ENCODE measurements around the gene RASL12.
"Not testable (repeated sequence)": the region's sequence is repeated elsewhere in the genome, so short reads cannot be mapped to it uniquely, and the experiment has no call there.

RASL12 gene

DNA sequence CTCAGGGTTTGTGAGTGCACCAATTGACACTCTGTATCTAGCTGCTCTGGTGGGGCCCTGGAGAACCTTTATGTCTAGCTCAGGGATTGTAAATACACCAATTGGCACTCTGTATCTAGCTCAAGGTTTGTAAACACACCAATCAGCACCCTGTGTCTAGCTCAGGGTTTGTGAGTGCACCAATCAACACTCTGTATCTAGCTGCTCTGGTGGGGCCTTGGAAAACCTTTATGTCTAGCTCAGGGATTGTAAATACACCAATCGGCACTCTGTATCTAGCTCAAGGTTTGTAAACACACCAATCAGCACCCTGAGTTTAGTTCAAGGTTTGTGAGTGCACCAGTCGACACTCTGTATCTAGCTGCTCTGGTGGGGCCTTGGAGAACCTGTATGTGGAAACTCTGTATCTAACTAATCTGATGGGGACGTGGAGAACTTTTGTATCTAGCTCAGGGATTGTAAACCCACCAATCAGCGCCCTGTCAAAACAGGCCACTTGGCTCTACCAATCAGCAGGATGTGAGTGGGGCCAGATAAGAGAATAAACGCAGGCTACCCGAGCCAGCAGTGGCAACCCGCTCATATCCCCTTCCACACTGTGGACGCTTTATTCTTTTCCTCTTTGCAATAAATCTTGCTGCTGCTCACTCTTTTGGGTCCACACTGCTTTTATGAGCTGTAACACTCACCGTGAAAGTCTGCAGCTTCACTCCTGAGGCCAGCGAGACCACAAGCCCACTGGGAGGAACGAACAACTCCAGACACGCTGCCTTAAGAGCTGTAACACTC lies 8.0 kb upstream of the RASL12 start:
- DNase-seq (ENCODE audit: low read depth), result not testable (repeated sequence)

DNA sequence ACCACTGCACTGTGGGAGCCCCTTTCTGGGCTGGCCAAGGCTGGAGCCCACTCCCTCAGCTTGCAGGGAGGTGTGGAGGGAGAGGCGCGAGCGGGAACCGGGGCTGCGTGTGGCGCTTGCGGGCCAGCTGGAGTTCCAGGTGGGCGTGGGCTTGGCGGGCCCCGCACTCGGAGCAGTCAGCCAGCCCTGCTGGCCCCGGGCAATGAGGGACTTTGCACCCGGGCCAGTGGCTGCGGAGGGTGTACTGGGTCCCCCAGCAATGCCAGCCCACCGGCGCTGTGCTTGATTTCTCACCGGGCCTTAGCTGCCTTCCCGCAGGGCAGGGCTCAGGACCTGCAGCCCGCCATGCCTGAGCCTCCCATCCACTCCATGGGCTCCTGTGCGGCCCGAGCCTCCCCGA lies 7.2 kb upstream of the RASL12 start:
- DNase-seq (ENCODE audit: low read depth), result not testable (repeated sequence)

DNA sequence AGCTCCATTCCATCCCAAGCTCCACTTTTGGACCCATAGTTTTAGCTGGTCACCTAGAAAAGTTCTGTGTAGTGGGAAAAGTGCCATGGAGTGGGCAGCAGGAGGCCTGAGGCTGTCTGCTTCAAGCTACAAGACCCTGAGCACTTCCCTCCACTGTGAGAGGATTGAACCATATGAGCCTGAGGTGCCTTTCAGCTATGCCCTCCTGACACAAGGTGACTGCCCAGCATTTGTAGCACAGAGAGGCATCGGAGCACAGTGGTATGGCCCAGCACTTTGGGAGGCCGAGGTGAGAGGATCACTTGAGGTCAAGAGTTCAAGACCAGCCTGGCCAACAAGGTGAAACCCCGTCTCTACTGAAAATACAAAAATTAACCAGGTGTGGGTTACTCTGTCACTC lies 4.8 kb upstream of the RASL12 start:
- no peak for DNase-seq (ENCODE audit: low read depth)

DNA sequence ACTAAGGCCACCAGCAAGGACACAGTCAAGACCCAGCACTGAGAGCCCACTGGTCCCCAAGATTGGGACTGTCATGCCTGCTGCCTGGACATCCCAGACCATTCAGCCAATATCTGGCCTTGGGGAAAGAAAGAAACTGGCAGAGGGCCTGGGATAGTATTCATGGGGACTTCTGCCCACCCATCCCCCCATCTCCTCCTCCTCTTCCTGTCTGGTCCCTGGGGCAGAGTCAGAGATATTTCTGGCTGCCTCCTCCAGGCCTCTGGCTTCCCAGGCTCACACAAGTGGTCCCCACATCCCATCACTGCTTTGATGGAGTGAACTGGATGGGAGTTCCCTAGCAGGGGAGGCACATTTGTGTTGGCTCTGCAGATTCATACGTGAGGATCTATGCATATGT lies 4.2 kb upstream of the RASL12 start:
- DNase-seq (ENCODE audit: low read depth), result no peak

DNA sequence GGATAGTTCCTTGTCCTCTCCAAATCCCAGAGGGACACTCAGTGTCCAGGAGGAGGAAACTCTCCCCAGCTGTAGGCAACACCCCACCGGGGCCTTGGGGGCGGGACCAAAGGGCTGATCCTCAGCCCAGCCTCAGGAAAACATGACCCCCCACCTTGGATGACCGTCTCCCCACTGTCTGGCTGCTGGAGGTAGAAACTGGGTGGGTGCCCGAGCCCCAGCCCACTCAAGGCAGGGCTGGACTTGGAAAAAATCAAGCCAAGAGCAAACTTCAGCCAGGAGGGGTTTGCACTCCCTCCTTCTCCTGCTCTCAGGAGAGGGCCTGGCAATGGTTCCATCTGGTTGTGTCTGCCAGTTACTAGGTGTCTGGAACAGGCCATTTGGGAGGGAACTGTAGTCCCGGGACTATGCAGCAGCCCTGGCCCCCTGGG lies 3.6 kb upstream of the RASL12 start:
- DNase-seq (ENCODE audit: low read depth), result no peak

DNA sequence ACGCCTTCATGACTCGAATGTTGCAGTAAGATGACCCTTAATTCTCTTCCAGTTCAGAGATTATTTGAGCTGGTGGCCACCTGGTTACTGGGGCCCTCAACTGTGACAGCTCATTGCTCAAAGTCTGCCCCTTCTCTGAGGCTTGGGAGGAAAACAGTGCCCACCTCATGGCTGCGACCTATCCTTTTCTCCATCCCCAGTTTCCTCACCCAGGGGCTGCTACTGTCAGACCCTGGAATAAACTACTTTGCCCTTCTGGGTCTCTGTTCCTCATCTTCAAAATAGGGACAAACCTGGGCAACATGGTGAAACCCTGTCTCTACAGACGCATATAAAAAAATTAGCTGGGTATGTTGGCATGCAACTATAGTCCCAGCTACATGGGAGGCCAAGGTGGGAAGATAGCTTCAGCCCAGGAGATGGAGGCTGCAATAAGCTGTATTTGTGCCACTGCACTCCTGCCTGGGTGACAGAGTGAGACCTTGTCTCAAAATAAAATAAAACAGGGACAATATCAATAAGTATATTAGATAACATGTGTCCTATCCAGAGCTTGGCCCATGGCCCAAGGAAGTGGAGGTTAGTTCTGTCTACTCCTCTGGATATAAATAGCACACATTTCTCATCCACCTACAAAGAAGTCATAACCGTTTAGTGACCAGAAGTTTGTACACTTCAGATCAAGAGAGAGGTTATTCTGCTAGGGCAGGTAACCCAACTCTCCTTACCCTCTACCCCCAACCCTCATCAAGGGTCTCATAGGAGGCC lies 2.2 kb upstream of the RASL12 start:
- DNase-seq (ENCODE audit: low read depth), result no peak

DNA sequence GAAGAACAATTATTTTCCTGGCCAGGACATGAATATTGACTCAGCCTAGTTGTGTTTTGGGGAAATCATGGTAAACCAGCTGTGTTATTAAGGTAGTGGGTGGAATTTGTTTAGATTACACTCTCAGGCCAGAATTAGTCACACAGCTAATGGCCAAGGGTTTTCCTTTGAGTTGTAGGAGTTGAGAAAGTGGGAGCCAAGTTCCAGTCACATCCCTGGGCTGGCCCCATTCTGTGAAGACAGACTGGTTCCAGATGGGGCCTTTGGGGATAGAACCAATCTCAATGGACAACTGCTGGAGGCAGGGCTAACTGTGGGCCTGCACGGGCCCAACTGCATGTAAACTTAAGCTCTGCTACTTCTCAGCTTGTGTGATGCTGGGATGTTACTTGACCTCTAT lies 1.4 kb upstream of the RASL12 start:
- peak; percentile 77 for DNase-seq (ENCODE audit: low read depth)

DNA sequence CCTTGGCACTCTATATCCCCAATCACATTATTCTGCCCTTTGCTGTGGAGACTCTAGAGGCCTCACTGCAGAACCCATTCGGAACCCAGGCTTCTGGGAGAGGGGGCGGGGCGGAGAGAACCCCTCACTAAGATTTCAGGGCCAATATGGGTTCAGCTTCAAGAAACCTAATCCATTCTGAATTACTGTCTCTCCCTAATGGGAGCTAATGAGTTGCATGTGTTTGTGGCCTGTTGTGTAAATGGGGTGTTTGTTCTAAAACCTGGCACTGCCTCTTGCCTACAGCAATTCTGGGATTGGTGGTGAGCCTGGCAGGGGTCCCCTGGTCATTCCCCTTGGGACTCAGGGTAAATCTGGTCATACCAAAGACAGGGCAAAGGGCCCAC lies 605 bp upstream of the RASL12 start:
- no peak for DNase-seq (ENCODE audit: low read depth)

DNA sequence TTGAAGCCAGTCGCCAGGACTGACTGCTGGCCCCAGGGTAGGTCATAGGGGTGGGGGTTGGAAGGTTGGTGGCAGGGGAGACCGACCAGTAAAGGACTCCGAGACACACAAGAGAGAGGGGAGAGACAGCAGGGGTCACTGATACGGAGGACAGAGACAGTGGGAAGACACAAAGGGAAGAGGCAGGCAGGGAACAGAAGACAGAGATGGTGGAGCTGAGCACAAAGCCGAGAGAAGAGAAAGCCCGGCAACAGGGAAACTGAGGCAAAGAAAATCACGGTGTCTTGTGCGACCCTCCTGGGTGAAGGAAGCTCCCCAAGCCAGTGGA lies 510 bp downstream of the RASL12 start:
- no peak for DNase-seq (ENCODE audit: low read depth)

DNA sequence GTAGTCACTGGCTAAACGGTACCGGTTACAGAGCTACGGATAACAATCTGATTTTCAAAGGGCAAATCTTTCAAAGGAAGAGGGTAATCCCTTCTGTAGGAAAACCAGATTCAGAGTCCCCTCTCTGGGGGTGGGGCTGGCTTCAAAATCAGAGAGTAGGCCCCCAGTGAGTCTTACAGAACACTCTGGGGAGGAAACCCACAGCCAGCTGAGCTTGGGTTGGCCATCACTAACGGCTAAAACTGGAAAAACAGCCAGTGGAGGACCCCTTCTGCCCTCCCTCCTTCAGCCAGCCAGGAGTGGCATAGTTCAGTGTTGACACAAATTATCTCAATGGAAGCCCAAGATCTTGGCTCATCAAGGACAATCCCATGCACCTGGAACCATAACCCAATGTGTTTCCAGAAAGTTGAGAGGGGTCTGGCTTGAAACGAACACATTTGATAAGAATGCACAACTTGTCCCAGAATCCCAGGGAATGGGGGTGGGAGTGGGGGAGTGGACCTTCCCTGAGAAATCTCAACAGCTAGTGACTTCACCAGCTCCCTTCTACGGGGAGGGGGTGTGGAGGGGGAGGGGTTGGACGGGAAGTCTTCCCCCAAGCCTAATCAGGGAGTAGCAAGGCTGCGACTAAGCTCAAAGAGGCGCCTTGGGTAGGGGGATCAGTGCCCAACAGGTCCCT lies 1.0 kb downstream of the RASL12 start:
- no peak for DNase-seq (ENCODE audit: low read depth)

DNA sequence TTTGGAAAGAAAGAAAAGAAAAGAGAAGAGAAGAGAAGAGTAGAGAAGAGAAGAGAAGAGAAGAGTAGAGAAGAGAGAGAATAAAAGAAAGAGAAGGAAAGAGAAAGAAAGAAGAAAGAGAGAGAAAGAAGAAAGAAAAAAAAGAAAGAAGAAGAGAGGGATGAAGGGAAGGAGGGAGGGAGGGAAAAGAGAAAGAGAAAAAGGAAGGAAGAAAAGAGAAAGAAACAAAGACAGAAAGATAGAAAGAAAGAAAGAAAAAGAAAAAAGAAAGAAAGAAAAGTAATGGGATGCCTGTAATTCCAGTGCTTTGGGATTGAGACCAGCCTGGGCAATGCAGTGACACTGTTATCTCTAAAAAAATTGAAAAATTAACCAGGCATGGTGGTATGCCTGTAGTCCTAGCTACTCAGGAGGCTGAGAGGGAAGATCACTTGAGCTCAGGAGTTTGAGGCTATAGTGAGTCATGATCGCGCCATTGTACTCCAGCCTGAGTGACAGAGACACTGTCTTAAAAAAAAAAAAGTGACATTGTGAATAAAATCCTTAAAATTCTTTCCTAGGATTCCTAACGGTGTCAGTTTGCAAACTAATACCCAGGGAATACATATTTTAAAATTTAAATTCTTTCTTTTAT lies 1.7 kb downstream of the RASL12 start:
- no peak for DNase-seq (ENCODE audit: low read depth)

DNA sequence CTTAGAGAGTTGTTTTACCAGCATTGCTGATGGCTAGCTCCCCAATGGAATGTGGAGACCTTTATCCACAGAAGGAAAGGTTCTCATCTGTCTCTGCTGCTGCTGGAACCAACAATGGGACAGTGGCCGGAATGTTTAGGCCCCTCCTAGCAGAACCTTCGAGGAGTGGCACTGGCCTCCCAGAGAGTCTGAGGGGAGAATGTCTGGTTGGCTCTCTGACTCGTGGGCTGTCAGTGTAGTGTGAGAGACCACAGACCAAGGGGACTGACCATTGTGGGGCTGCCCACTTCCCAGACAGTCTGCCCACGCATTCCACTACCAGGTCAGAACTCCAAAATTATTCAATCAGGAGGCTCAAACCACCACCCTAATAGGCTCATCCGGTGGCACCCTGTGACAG lies 5.1 kb downstream of the RASL12 start:
- DNase-seq (ENCODE audit: low read depth), result no peak

DNA sequence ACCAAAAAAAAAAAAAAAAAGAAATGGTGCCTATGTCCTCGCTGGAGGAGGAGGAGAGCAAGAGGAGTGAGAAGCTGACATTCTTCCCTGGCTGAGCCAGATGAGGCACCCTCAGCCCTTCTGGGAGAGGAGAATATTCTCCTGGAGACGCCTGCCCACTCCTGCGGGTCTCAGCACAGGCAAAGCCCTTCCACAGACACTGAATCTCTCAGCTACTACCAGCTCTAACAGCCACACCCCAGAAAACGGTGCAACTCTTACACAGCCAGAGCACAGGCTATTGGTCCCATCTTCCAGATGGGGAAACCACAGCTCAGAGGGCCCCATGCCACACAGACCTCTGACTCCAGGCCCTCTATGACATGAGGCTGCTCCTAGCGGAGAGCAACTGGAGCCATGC lies 5.7 kb downstream of the RASL12 start:
- no peak for DNase-seq (ENCODE audit: low read depth)

DNA sequence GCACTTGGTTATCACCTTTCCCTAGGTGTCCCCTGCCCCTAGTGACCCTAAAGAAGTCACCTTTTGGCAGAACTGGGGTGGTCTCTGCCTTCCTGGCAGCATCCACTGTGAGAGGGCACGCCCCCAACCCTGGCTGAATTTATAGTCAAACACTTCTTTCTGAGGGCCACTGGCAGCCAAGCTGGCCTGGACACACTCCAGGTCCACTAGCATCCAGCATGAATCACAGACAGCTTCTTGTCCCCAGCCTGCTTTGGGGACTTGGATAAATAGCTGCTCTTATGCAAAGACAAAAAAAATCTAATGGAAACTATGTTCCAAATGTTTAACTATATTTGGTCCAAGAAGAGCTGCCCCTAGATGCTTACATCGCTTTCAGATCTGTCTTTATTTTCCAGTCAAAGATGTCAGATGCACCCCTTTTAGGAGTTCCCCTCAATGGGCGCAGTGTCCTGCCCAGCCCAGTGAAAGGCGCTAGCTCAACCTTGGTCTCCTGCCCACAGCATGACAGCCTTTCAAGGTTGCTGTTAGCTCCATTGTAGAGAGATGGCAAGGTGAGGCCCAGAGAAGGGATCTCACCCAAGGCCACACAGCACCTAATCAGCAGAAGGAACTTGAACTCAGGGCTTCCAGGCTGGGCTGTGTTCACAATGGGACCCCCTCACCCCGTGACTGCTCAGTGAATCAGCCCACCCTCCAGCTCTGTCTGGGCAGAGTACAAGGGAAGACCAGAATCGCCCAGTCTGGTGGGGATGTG lies 7.0 kb downstream of the RASL12 start:
- DNase-seq (ENCODE audit: low read depth), result no peak

DNA sequence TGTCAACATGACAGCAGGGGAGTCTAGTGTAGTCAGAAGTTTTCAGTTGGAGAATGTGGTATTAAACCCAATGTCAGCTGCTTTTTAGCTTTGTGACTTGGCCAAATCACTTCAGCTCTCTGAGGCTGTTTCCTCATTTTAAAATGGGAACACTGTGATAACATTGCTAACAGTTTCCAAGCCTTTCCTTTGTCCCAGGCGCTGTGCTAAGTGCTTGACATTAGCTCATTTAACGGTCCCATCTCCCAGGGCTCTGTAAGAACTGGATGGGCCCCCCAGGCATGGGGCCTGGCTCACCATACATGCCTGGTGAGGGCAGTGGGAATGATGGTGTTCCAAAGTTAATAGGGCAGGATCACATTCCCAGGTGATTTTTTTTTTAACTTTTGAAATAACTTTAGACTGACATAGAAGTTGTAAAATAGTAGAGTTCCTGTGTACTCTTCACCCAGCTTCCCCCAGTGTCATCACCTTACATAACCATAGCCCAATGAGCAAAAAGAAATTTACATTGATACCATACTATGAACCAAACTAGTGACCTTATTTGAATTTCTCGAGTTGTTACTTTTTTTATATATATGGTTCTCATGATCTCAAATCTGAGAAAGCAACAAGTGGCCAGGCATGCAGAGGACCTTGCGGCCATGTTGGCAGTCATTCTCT lies 7.7 kb downstream of the RASL12 start:
- DNase-seq (ENCODE audit: low read depth), result no peak

DNA sequence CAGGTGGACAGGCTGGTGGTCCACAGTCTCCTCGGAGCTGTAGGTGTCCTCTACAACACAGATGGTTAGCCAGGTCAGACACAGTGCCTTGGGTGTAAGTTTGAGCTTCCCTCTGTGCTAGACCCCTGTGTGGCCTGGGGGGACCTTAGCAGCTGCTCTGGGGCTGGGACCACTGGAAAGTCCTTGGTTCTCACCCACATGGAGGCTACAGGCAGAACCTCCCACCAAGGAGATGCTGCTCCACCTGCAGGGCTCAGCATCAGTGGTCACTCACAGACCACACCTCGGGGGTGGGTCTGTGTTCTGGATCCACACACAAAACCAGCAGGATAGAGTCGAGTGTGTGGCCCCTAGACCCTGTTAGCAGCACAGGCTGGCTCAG lies 8.4 kb downstream of the RASL12 start:
- no peak for DNase-seq (ENCODE audit: low read depth)

DNA sequence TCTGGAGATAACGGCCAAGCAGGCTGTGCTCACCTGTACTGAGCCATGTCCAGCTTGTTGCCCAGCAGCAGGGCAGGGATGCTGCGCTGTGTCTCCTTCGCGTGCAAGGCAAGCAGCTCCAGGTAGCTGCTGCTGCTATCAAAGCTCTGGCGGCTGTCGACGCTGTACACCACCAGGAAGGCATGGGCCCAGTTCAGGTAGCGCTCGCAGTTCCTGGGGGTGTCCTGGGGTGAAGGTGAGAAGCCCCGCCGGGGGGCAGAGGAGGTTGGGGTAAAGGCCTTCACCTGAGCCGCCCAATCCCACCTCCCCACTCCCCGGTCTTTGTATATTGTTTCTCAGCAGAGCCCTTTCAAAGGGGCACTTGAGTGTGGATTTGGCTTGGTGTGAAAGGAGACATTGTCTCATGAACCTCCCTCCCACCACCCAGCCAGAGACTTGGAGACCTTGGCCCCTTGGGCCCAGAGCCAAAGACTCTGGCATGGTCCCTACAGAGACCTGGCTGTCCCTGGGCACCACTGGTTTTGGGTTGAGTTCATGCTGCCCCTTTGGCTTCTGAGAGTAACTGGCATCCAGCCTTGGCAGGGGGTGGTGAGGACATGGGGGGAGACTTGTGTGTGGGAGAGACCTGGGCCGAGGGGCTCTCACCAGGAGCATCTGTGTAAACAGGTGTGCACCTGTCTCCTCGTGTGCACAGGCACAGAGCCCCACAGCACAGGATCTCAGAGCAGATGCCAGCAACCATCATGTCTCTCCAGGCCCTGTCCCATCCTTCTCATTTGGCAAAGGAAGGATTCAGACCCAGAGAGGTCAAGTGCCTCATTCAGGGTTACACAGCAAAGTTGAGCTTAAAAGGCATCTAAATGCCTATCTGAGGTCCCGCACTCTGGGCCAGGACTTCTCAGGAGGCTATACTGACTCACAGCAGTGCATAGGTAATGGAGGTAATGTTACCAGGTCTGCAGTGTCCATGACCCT lies 9.1 kb downstream of the RASL12 start:
- no peak for DNase-seq (ENCODE audit: low read depth)

DNA sequence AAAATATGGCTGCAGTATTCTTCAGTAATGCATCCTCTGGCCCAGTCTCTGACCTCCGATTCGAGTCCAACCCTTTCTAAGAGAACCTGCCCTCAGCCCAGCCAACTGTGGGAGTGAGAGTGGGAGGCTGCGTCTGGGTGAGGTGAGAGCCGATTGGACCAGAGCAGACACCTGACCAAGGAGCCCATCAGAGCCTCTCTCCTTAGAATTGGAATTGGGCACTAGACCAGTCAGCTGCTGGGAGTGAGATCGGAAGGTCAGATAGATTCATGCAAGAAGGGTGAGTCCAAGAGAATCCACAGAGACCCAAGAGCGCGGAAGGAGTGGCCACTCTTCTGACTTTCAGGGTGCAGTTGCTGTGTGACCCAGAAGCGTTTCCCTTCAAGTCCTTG lies 10.2 kb downstream of the RASL12 start:
- no peak for DNase-seq (ENCODE audit: low read depth)

DNA sequence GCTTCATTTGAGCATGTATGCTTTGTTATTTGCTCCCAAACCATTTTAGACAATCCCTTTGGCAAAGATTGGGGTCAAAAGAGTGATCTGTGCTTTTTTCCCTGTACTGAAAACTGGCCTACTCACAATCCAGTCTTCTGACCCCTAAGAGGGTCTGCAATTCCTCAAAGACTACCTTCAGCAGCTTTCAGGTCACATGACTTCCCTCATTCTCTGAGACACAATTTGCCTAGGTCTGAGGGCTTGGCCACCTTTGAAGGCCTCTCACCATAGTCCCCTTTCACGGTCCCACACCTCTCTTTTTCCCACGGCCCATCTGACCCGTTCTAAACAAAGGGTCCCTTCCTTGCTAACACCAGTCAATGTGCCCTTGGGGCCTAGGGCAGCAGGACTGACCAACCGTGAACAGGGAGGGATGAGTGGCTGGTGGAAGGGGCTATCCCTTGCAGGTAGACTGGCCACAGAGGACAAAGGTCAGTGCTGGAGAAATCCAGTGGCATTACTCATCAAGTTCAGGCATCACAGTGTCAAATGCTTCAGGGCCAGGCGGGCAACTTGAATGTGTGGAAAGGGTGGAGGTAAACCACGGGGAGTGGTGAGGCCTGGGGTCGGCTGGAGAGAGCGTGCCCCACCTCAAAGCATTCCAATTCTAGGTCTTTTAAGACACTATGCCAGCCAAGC lies 10.8 kb downstream of the RASL12 start:
- no peak for DNase-seq (ENCODE audit: low read depth)

DNA sequence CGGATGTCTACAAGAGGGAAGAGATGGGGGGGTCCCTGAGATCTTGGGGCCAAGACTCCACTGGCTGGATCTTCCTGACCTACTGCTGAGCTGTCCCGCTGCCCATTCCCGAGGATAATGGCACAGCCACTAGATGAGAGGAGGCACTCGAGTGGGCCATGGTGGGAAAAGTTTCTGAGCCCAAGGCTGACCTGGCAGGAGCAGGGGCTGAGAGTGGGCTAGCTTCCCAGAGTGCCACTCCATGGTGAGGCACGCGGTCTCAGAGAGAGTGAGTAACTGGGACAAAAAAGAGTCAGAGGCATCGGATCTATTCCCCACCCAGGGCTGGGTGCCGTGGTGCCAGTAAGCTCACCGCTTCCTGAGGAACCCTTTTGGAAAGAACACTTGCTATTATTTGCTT lies 11.7 kb downstream of the RASL12 start:
- DNase-seq (ENCODE audit: low read depth), result no peak
